Activated gamma-delta T cell treated with anti-CD3 and anti-CD28 coated beads, Interleukin-2, amount 50 U/mL, for 16 hours (primary cell): ENCODE measurements around the gene NBPF26.
"Not testable (repeated sequence)": the region's sequence is repeated elsewhere in the genome, so short reads cannot be mapped to it uniquely, and the experiment has no call there.

Experiments
- DNase-seq: peaks from one replicate; pipeline ENCODE4 v3.0.0-alpha.2; 2020; ENCODE audit warnings: low read depth

The NBPF26 gene

GRCh38 chr1:120858144-120858543 is 134.4 kb downstream of the NBPF26 start:
- DNase-seq = not testable (repeated sequence)

DNA sequence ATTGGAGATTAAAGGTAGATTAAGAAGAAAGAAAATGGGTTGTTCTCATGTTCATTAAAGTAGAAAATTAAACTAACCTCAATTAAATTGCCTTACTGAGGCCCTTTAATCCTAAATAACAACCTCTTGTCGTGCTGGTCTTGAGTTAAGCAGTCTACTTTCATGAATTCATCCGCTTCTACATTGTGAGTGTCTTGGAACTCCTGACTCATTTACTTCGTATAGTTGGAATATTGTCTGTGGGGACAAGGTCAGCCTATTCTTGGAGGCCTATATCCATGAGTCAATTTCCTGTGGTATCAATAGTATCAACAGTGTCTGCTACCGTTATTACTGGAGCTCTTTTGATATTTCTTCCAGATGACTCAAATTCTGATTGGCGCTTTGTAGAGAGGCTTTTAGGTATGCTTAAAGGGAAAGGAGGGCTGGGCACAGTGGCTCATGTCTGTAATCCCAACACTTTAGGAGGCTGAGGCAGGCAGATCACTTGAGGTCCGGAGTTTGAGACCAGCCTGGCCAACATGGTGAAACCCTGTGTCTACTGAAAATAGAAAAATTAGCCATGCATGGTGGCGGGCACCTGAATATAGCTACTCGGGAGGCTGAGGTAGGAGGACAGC is 136.0 kb downstream of the NBPF26 start:
- not testable (repeated sequence) for DNase-seq

DNA sequence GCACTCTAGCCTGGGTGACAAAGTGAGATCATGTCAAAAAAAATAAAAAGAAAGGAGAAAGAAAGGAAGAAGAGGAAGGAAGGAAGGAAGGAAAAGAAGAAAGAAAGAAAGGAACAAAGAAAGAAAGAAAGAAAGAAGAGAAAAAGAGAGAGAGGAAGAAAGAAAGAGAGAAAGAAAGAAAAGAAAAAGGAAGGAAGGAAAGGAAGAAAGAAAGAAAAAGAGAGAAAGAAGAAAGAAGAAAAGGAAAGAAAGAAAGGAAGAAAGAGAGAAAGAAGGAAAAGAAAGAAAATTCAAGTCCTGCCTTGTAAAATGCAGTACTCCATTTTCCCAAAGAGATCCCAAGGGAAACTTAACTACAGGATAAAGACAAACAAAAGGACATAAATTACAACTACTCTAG is 154.5 kb downstream of the NBPF26 start:
- not testable (repeated sequence) for DNase-seq

GRCh38 chr1:120880056-120880455 is 156.3 kb downstream of the NBPF26 start:
- not testable (repeated sequence) for DNase-seq

DNA sequence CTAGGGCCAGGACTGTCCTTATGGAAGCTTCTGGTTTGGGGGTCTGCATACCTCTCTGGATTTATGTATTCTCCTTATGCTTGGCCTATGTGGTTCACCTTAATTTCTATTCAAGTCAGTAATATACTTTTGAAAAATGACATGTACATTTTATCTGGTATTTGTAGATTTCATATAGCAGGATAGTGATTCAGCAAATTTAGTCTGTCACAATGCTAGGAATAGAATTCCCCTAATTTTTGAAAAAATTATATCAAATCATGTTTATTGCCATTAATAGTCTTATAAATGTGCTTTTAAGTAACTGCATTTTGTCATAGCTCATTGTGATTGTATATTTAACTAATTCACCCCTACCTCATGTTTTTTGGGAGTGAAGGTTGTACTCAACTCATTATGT is 158.2 kb downstream of the NBPF26 start:
- not testable (repeated sequence) for DNase-seq
